HepG2 (cell line): Measurements from ENCODE around the gene OVAAL. TPM values are rescaled to one million over a fixed set of nuclear protein-coding genes. Genes with fewer than 3 reads are reported as not detected.

Source experiments
- CEBPB ChIP-seq: IDR thresholded peaks from 2 replicates; pipeline ENCODE4 v1.6.1; 2011; ENCODE audit warnings: low read depth, low read length, improper control_type of control experiment, borderline replicate concordance
- DR1 ChIP-seq: sonication (generic); formaldehyde crosslinking; IDR thresholded peaks from 2 replicates; pipeline ENCODE4 v1.8.0; 2021; ENCODE audit warnings: mild to moderate bottlenecking, missing genetic modification reagents, inconsistent platforms
- HOXA9 ChIP-seq: sonication (generic); formaldehyde crosslinking; IDR thresholded peaks from 2 replicates; pipeline ENCODE4 v1.8.1; 2022; ENCODE audit warnings: missing genetic modification reagents, mild to moderate bottlenecking, moderate library complexity, borderline replicate concordance
- MEF2D ChIP-seq: sonication (generic); formaldehyde crosslinking; IDR thresholded peaks from 2 replicates; pipeline ENCODE4 v1.5.1; 2020; ENCODE audit warnings: mild to moderate bottlenecking, missing genetic modification reagents
- NRL ChIP-seq: sonication (generic); formaldehyde crosslinking; IDR thresholded peaks from 2 replicates; pipeline ENCODE4 v1.5.0; 2020; ENCODE audit warnings: missing genetic modification reagents, mild to moderate bottlenecking, moderate library complexity, borderline replicate concordance
- PPARG ChIP-seq: conservative IDR thresholded peaks from 2 replicates; pipeline ENCODE4 v1.6.1; 2016; ENCODE audit warnings: missing biosample characterization, missing genetic modification reagents
- RARG ChIP-seq: sonication (generic); formaldehyde crosslinking; IDR thresholded peaks from 2 replicates; pipeline ENCODE4 v1.4.0; 2020; ENCODE audit warnings: low read depth, mild to moderate bottlenecking, missing genetic modification reagents
- TCF7 ChIP-seq: sonication (generic); IDR thresholded peaks from 2 replicates; pipeline ENCODE4 v1.6.1; 2016; ENCODE audit warnings: antibody characterized with exemption, low read depth
- TEAD2 ChIP-seq: sonication (generic); formaldehyde crosslinking; IDR thresholded peaks from 2 replicates; pipeline ENCODE4 v1.9.0; 2021; ENCODE audit warnings: missing genetic modification reagents
- ZMYM4 ChIP-seq: sonication (generic); formaldehyde crosslinking; IDR thresholded peaks from 2 replicates; pipeline ENCODE4 v1.8.1; 2023; ENCODE audit warnings: mild to moderate bottlenecking, missing genetic modification reagents
- ZNF329 ChIP-seq: sonication (generic); formaldehyde crosslinking; IDR thresholded peaks from 2 replicates; pipeline ENCODE4 v1.9.0; 2021; ENCODE audit warnings: low read depth, mild to moderate bottlenecking, missing genetic modification reagents
- ZNF550 ChIP-seq: sonication (generic); formaldehyde crosslinking; IDR thresholded peaks from 2 replicates; pipeline ENCODE4 v1.4.0; 2020; ENCODE audit warnings: mild to moderate bottlenecking, missing genetic modification reagents, borderline replicate concordance
- ZNF782 ChIP-seq: sonication (generic); formaldehyde crosslinking; IDR thresholded peaks from 2 replicates; pipeline ENCODE4 v1.4.0; 2020; ENCODE audit warnings: missing genetic modification reagents, mild to moderate bottlenecking, borderline replicate concordance
- polyA plus RNA-seq, 8 experiments: library from polyadenylated mRNA; depleted of rRNA in 3 of 8; stranded (reverse) in 7 of 8; unstranded in 1 of 8; fragments of >200 nt; fragmentation: Illumina TruSeq in 4 of 8; extraction: Trizol in 4 of 8; gene quantifications; 2 replicates each; pipeline versions ENCODE4 v1.2.1 to v1.2.3, GENCODE V29; 2011 to 2016; ENCODE audit warnings: low read depth in 4 of 8, missing spikeins in 1 of 8, mixed read lengths in 1 of 8; ENCODE audit not compliant: insufficient read depth in 1 of 8
- total RNA-seq, 5 experiments: library from RNA; depleted of rRNA; stranded (reverse); fragments of >200 nt; fragmentation: Illumina TruSeq; extraction: Trizol; gene quantifications; 2 replicates each; pipeline ENCODE4 v1.2.3, GENCODE V29; 2016; ENCODE audit warnings: low read depth in 1 of 5
- TF ChIP-seq, protein P1 (sequence below): sonication (generic); formaldehyde crosslinking; IDR thresholded peaks from 2 replicates; pipeline ENCODE4 v1.4.0; 2020; ENCODE audit warnings: mild to moderate bottlenecking, missing genetic modification reagents
- TF ChIP-seq, protein P2 (sequence below): sonication (generic); formaldehyde crosslinking; conservative IDR thresholded peaks from 2 replicates; pipeline ENCODE4 v1.8.0; 2022; ENCODE audit warnings: low read depth, missing genetic modification reagents
- TF ChIP-seq, protein P3 (sequence below): sonication (generic); formaldehyde crosslinking; IDR thresholded peaks from 2 replicates; pipeline ENCODE4 v1.4.0; 2020; ENCODE audit warnings: missing genetic modification reagents, borderline replicate concordance
- TF ChIP-seq, protein P4 (sequence below): IDR thresholded peaks from 2 replicates; pipeline ENCODE4 v1.6.1; 2016
- TF ChIP-seq, protein P5 (sequence below): sonication (generic); formaldehyde crosslinking; IDR thresholded peaks from 2 replicates; pipeline ENCODE4 v1.8.1; 2023; ENCODE audit warnings: missing genetic modification reagents, inconsistent platforms, borderline replicate concordance

OVAAL gene
- total and polyA plus RNA-seq, 2 of the 13 experiments (the other 11 are each of a cell fraction or from before 2014, with no cell fraction given) = 0.04 TPM; not detected in 1

DNA sequence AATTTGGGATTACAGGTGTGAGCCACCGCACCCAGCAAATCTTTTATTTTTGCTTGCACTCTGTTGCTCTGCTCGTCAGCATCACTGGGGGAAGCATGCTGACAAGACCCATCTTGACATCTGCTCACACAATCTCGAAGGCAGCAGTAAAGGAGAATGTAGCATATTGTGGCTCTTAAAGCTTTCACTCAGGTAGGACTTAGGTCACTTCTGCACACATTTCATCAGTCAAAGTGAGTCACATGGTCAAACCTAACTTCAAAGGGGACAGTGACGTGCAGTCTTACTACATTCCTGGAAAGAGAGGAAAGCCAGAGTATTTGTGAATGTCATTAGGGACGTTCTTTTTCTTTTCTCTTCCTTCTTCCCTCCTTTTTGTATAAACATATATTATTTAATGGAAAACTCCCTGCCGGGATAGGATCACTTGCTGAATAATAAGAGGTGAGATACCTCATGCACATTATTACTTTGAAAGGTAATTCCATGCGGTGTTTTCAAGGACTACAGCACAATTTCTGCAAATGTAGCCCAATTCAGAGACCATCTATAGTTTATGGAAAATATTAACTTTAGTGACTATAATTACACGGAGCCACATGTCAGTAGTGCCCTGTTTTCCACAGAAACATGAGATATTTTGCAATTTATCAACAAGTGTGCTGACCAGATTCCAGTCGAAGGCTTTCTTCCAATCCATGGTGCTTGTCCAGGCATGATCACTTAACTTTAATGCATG lies 37.1 kb upstream of the OVAAL start (continued):
- peak; percentile 87 for TF ChIP-seq TCF7
- TF ChIP-seq DR1 (CRISPR knock-in tag) = no peak
- TF ChIP-seq NRL (CRISPR knock-in tag) = no peak
- TF ChIP-seq, protein P1, sequence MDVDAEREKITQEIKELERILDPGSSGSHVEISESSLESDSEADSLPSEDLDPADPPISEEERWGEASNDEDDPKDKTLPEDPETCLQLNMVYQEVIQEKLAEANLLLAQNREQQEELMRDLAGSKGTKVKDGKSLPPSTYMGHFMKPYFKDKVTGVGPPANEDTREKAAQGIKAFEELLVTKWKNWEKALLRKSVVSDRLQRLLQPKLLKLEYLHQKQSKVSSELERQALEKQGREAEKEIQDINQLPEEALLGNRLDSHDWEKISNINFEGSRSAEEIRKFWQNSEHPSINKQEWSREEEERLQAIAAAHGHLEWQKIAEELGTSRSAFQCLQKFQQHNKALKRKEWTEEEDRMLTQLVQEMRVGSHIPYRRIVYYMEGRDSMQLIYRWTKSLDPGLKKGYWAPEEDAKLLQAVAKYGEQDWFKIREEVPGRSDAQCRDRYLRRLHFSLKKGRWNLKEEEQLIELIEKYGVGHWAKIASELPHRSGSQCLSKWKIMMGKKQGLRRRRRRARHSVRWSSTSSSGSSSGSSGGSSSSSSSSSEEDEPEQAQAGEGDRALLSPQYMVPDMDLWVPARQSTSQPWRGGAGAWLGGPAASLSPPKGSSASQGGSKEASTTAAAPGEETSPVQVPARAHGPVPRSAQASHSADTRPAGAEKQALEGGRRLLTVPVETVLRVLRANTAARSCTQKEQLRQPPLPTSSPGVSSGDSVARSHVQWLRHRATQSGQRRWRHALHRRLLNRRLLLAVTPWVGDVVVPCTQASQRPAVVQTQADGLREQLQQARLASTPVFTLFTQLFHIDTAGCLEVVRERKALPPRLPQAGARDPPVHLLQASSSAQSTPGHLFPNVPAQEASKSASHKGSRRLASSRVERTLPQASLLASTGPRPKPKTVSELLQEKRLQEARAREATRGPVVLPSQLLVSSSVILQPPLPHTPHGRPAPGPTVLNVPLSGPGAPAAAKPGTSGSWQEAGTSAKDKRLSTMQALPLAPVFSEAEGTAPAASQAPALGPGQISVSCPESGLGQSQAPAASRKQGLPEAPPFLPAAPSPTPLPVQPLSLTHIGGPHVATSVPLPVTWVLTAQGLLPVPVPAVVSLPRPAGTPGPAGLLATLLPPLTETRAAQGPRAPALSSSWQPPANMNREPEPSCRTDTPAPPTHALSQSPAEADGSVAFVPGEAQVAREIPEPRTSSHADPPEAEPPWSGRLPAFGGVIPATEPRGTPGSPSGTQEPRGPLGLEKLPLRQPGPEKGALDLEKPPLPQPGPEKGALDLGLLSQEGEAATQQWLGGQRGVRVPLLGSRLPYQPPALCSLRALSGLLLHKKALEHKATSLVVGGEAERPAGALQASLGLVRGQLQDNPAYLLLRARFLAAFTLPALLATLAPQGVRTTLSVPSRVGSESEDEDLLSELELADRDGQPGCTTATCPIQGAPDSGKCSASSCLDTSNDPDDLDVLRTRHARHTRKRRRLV (CRISPR knock-in tag) = no peak
- no peak; the same call in 1 of the 2 replicates for TF ChIP-seq PPARG (CRISPR knock-in tag)
- TF ChIP-seq CEBPB = peak; percentile 79
- TF ChIP-seq TEAD2 = no peak
- TF ChIP-seq, protein P2, sequence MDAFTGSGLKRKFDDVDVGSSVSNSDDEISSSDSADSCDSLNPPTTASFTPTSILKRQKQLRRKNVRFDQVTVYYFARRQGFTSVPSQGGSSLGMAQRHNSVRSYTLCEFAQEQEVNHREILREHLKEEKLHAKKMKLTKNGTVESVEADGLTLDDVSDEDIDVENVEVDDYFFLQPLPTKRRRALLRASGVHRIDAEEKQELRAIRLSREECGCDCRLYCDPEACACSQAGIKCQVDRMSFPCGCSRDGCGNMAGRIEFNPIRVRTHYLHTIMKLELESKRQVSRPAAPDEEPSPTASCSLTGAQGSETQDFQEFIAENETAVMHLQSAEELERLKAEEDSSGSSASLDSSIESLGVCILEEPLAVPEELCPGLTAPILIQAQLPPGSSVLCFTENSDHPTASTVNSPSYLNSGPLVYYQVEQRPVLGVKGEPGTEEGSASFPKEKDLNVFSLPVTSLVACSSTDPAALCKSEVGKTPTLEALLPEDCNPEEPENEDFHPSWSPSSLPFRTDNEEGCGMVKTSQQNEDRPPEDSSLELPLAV = no peak
- TF ChIP-seq ZNF550 = no peak
- TF ChIP-seq, protein P3, sequence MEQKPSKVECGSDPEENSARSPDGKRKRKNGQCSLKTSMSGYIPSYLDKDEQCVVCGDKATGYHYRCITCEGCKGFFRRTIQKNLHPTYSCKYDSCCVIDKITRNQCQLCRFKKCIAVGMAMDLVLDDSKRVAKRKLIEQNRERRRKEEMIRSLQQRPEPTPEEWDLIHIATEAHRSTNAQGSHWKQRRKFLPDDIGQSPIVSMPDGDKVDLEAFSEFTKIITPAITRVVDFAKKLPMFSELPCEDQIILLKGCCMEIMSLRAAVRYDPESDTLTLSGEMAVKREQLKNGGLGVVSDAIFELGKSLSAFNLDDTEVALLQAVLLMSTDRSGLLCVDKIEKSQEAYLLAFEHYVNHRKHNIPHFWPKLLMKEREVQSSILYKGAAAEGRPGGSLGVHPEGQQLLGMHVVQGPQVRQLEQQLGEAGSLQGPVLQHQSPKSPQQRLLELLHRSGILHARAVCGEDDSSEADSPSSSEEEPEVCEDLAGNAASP (CRISPR knock-in tag) = no peak
- TF ChIP-seq, protein P4, sequence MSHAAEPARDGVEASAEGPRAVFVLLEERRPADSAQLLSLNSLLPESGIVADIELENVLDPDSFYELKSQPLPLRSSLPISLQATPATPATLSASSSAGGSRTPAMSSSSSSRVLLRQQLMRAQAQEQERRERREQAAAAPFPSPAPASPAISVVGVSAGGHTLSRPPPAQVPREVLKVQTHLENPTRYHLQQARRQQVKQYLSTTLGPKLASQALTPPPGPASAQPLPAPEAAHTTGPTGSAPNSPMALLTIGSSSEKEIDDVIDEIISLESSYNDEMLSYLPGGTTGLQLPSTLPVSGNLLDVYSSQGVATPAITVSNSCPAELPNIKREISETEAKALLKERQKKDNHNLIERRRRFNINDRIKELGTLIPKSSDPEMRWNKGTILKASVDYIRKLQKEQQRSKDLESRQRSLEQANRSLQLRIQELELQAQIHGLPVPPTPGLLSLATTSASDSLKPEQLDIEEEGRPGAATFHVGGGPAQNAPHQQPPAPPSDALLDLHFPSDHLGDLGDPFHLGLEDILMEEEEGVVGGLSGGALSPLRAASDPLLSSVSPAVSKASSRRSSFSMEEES (CRISPR knock-in tag) = peak; percentile 90
- no peak for TF ChIP-seq ZNF782
- no peak for TF ChIP-seq HOXA9
- TF ChIP-seq RARG = no peak
- TF ChIP-seq ZNF329 = no peak
- TF ChIP-seq MEF2D (CRISPR knock-in tag) = no peak
- peak; percentile 18; the same call in 1 of the 2 replicates for TF ChIP-seq ZMYM4 (CRISPR knock-in tag)
- TF ChIP-seq, protein P5, sequence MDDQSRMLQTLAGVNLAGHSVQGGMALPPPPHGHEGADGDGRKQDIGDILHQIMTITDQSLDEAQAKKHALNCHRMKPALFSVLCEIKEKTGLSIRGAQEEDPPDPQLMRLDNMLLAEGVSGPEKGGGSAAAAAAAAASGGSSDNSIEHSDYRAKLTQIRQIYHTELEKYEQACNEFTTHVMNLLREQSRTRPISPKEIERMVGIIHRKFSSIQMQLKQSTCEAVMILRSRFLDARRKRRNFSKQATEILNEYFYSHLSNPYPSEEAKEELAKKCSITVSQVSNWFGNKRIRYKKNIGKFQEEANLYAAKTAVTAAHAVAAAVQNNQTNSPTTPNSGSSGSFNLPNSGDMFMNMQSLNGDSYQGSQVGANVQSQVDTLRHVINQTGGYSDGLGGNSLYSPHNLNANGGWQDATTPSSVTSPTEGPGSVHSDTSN (CRISPR knock-in tag) = no peak
